GM19324 (cell line): ENCODE measurements around the gene IFNA6.
"Not testable (repeated sequence)": the region's sequence is repeated elsewhere in the genome, so short reads cannot be mapped to it uniquely, and the experiment has no call there.

Experiments used
- ATAC-seq: cut with Tn5 transposase; IDR thresholded peaks from one replicate; pipeline ENCODE4 v1.9.1; 2021; ENCODE audit warnings: mild to moderate bottlenecking, moderate library complexity; ENCODE audit not compliant: unreplicated experiment, low FRiP score

The IFNA6 gene

DNA sequence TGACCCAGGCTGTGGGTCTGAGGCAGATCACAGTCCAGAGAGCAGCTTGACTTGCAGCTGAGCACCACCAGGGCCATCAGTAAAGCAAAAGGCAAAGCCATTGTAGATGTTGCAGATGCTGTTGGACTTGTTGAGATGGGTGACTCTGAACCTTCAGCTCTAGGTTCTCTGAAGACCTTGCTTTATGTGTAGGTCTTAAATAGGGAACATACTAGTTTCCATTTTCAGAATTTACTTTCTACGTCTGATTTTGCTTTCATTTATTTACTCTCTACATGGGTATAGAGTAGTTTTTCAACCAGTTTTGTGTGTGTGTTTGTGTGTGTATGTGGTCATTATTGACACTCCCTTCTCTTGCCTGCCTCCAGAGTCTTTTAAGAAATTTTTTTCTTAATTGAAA is at the start of gene IFNA6:
IFNA6 (minus strand) TSS at position 101 of the 400 bp plus-strand sequence; CDS start at position 101, 0 bp downstream.
- ATAC-seq: no peak

DNA sequence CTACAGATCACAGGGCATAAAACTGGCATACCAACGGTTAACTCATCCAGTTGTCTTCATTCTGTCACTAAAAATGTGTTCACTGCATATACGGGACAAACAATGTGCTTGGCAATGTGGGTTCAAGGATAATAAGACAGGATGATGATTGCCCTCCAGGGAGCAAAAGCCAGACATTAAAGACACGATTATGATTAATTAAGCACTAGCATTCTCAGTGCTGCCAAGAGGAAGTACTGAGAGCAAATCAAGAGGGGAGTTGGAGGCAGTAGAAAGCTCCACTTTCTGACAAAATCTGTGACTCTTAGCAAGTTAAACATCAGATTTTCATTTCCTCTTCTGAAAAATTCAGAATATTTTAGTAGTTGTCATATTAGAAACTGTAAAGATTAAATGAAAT is 49.3 kb upstream of the IFNA6 start:
- ATAC-seq: no peak

DNA sequence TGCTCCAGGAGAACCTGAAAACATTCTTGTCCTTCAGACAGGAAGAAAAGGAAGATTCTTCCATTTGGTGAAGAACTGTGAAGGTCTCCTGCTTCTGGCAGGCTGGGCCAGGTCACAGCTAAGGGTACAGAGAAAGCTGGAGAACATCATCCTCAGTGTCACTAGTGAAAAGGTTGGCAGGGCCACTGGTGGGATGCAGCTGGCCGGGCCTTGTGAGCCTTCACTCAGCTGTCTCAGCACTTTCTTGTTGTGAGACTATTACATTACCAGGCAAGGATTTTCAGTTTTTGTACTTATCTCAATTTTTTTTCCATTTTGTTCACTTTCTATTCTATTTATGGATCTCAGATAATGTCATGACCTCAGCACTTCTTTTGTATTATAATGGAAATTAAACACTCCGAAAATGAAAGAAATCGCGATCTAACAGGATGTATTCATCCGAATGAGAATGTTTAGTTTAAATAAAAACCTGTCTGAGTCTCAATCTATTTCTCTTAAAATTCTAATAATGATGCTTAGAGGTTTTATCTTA is 48.3 kb upstream of the IFNA6 start:
- ATAC-seq: no peak

DNA sequence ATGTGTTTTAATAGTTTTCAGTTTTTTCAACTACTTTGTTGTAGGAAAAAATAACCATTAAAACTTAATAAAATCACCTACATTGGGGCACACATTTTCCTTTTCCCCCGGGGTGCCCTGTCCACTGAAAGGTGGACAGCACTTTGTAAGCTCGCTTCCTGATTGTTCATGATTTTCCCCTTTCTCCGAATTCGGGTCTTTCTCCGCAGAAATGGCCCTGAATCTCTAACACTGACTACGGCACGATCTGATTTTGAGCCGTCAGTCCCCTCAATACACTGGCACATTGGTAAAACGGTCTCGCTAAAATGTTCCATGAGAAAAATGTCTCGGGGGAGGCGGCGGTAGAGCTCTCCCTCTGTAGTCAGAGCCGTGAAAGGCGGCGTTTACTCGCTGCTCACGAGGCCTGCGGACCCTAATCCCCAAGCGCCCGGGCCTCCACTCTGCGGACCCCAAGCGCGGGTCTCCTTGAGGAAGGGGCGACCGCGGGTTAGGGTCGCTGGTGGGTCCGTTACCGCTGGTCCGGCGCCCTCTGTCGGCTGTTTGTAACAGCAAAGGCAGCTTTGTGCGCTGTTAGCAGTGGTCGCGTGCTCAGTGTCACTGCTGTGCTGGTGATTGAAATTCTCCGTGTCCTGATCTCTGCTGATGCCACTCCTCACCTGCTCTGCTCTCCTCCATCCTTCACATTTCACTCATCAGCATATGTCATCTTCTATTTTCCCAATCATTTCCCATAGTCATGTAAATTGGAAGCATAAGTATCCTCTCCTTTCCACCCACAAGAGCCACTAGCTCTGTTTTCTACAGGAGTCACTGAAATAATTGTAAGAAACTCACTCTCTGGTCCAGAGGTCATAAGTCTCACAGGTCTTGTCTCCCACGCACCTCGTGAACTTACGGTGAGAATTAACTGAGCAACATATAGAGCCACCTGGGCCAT is 45.4 kb upstream of the IFNA6 start:
- ATAC-seq: no peak

DNA sequence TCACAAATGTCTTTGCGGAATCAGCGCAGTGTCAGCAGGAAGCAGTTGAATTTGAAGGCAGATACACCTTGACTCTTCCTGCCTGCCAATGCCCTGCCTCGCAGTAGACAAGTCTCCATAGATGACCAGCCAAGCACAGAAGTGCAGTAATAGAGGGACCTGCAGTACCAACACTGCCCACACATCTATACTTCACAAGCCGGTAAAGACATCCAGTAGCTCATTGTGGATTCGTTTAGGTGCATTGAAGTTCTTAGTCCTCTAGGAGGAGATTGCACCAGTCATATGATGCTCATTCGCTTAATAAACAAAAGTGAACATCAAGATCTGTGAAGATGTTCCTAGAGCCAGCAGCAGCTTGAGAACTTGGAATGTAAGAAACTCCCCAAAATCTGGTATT is 41.6 kb upstream of the IFNA6 start:
- ATAC-seq: peak; percentile 80

DNA sequence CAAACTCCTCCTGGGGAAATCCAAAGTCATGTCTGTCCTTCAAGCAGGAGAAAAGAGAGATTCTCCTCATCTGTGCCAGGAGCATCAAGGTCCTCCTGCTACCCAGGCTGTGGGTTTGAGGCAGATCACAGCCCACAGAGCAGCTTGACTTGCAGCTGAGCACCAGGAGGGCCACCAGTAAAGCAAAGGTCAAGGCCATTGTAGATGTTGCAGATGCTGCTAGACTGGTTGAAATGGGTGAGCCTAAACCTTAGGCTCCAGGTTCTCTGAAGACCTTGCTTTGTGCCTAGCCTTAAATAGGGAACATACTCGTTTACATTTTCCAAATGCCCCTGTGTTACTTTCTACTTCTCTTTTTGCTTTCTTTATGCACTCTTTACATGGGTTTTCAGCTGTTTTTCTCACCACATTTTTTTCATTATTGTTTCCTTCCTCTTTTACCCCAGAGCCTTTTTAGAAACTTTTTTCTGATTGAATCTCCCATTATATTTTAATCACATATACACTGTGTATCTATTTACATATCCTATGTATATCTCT is 34.5 kb upstream of the IFNA6 start, which contains the start of gene IFNA2:
IFNA2 (minus strand) TSS at position 268 of the 540 bp plus-strand sequence; CDS start at position 199, 69 bp downstream.
- ATAC-seq: no peak

DNA sequence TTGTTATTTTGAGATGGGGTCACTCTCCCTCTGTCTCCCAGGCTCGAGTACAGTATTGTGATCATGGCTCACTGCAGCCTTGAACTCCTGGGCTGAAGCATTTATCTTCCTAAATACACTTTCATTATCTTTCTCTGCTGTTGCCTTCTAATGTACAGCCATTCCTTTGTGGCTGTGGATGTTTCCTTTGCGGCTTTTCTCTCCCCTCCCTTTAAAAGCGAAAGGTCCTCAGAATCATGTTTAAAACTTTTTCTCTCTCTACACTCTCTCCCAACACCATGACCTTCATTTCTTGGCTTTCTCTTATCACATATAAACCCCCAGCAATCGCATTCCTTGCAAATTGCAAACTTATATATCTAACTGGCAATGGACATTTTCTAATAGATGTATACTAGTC is 32.9 kb upstream of the IFNA6 start:
- no peak for ATAC-seq

DNA sequence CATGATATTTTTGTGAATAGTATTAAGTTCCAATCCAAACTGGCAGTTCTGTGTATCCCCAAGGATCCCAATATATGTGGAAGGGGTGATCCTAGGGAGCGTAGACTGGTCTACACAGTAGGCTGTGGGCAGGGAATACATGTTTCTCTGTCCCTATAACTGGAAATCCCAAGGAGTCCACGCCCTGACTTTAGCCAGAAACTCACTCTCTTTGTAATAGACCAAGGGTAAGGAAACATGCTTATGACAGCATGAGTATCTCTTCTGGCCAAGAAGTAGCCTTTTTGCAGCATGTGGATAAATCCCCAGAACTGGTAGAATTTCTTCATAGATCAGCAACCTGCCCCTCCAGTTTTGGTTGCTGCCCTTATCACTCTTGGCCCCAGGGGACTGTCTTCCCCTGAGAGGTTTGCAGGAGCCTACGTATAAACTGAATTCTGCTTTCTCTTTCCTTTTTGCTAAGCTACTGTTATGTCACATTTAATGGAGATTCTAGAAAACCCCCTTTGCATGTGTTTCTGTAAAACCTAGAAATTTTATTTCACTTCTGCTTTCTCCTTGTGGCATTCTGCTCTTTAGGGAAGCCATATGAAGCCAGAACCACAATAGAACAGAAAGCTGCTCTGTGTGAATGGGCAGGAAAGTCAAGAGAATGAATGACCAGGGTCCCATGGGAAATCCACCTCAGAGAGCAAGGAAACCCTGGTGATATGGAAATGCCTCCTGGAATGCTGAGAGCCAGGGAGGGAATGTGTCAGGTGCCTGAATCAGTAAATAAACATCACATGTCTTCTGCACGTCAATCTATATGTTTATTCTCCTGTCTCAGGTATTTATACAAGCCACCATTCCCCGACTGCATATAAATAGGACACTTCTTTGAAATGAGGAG is 31.0 kb upstream of the IFNA6 start:
- peak; percentile 98 for ATAC-seq

DNA sequence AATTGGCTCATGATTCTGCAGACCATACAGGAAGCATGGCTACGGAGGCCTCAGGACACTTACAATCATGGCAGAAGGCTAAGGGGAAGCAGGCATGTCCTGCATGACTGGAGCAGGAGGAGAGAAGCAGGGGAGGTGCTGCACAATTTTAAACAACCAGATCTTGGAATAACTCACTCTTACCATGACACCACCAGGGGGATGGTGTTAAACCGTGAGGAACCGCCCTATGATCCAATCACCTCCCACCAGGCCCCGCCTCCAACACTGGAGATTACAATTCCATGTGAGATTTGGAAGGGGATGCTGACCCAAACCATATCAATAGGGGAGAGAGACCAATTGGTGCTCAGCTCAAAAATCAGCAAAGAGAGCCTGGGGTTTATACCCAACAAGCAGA is 20.8 kb upstream of the IFNA6 start:
- not testable (repeated sequence) for ATAC-seq

DNA sequence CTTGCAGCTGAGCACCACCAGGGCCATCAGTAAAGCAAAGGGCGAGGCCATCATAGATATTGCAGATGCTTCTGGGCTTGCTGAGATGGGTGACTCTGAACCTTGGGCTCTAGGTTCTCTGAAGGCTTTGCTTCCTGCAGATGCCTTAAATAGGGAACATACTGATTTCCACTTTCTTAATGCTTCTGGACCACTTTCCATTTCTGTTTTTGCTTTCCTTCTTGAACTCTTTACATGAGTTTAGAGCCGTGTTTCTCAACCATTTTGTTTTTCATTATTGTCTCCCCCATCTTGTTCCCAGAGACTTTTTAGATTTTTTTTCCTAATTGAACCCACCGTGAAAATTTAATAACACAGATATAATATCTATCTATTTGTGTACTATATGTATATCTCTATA is 17.3 kb upstream of the IFNA6 start, which contains the start of gene IFNA13:
IFNA13 (minus strand) TSS at position 101 of the 400 bp plus-strand sequence; CDS start at position 54, 47 bp downstream.
- ATAC-seq: no peak

DNA sequence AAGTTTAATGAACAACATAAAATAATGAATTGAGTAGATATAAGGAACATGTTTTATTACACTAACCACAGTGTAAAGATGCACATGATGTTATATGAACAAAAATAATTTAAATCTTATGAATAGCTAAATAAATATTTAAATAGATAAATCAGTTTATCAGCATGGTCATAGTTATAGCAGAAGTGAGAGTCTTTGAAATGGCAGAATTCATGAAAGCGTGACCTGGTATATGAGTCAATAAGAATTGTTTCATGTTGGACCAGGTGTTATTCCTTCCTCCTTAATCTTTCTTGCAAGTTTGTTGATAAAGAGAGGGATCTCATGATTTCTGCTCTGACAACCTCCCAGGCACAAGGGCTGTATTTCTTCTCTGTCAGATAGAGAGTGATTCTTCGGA is 16.5 kb upstream of the IFNA6 start:
- ATAC-seq: not testable (repeated sequence)

DNA sequence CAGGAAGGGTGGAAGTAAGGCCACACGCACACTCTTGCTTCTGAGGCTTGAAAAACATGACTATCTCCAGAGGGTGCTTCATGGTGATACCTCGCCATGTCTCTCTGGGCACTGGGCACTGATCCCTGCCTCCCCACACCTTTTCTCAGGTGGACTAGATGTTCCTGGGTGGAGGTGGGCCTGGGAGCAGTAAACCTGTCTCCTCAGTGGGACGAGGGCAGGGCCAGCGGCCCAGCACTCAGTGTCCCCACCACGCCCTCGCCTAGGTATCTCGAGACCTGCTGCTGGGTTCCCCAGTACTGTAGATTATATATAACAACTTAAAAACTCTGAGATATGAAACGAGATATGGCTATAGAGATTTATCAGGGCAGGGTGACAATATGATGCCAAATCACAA is 11.6 kb upstream of the IFNA6 start:
- no peak for ATAC-seq

DNA sequence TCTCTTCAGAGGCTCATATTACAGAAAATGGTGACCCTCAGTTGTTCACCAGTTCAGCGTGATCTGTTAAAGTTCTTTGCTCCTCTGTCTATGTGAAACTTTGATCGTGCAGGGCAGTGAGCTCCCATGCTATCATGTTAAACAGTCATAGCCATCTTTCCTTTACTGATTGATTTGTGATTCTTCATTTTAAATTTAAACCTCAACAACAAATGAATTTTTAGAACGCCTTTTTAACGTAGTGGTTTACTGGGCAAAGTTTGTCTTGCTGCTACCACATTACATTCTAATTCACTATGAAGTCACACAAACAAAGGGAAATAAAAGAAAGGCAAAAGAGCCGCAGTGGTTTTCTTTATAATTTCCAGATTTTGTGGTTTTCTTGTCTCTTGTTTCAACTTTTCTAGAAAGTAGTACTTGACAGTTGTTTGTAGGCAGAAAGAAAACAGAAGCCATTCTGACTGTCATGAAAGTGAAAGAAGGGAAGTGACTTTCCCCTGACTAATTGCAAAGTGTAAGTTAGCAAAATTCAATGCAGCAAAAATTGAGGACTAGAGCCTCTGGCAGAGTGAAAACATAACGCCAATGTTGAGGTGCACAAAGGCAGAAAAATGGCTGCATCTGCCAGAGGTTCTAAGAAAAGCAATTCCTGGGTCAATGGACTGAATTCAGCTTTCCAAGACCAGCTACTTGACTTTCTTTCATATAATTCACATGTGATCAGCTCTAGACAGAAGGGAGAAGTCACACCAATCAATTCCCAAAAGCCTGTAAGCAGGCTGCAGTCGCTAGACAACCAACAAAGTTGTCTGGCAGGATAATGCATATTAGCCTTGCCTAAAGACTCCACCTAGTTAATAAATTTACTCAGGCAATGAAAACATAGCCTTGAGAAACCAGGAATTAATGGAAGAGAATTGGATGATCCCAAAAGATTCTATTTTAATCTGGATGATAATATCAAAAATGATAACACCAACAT is 7.1 kb upstream of the IFNA6 start:
- peak; percentile 66 for ATAC-seq

DNA sequence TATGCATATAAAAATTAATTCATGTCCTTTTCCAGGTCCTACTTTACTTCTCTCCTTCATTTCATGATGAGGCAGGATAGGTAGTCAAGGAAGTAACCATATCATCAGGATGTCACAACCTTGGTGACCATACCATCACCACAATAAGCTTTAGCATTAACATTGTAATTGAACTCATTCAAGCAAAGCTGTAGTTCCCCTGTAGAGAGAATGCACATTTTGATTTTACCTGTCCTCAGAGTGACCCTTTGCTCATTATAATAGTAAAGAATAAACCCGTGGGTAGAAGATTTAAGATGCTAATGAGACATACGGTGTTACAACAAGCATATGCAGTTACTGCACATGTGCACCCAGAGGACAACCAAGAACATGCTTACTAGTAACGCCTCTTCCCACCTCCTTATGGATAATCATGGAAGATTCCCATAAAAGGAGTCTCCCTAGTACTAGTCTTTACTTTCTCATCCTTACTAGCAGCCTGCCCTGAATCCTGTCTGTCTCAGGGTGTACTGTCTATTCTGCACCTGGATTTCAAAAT is 2.2 kb downstream of the IFNA6 start:
- ATAC-seq: no peak

DNA sequence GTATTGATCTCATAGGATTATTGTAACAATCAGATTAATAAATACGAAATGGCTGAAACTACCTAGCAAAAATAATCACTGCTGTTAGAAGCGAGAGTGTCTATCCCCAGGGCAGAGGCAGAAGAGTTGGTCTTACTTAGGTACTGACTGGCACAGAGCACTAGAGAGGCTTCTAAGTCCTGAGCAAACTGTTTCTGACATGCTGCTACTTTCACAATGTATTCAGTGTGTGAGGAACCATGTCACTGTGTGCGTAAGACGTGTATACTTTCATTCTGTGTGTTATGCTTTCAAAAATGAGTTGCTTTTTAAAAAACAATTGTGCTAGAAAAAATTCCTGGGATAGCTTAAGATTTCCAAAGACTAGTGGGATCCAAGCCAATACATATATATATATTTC is 10.0 kb downstream of the IFNA6 start:
- no peak for ATAC-seq

DNA sequence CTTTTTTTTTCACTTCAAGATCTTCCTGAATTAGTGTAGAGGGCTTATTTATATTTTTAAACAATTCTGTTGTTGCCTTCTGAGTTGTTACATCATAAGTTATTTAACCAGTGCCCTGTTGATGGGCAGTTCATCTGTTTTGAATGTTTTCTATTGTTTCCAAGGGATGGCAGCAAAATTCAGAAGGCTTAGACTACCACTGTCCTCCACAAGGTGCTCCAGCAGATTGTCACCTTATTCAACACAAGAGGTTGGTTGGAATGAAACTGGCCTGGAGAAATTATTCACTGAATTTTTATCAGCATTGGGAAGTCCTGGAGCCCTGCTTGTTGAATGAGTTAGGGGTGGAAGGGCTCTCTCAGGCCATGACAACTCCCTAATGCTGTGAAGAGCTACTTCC is 14.2 kb downstream of the IFNA6 start:
- ATAC-seq: no peak

DNA sequence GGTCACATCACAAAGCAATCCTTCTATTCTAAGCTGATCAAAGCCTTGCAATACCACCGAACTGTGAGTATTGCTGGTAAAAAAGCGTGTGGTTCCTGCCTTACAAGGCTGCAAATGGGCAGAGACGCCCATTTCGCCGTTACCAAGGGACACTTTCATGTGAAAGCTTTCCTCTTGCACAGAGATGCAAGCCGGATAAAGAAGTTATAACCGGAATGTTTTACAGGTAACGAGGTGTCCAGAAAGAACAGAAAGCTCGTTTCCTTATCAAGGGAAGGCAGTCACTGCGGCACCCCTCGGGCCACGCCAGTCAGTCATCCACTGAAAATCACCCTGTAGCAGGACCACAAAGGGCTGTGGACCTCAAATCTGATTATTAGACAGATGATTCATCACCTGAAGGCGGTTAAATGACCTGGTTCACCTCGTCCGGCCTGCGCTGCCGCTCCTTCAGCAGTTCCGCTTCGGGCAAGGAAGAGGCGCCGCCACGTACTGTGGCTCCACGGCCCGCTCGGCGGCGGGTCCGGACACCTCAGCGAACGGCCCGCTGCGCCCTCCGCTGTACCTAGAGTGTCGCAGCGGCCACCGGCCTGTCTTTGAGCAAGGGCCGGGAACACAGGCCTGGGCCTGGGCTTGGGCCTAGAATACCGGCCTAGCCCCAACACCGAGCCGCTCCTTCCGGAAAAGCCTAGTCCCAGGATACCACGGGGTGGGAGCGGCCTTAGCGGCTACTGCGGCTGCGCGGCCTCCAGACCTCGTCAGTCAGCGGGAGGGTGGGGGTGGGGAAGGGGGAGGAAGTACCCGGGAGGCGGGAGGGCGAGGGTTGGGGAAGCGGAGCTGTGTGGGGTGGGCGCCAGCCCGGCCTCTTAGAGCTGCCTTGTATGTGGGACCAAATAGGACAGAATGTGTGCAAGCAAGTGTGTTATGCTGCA is 15.7 kb downstream of the IFNA6 start, which contains the start of gene KLHL9:
KLHL9 (minus strand) TSS at position 704 of the 932 bp plus-strand sequence; CDS start at position 159, 545 bp downstream.
- ATAC-seq: peak; percentile 91

DNA sequence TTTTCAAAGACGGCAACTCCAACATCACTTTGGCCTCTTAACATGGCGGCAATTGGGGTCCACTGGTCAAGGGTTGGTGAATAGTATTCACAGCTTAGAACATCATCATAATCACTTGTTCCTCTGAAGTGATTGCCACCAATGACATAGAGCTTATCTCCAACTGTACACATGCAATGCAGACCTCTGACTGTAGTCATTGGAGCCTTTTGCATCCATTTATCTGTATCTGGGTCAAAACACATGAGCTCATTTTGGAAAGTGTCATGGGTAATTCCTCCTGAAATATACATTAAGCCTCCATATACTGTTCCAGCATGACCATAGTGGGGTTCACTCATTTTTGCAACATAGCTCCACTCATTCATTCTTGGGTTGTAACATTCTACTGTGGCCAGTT is 17.5 kb downstream of the IFNA6 start:
- no peak for ATAC-seq
